Activated T-cell treated with anti-CD3 and anti-CD28 coated beads for 1 hour (primary cell): ENCODE results near the gene NID1.
"Not testable (repeated sequence)": the region's sequence is repeated elsewhere in the genome, so short reads cannot be mapped to it uniquely, and the experiment has no call there.

ENCODE experiments used
- DNase-seq: peaks from one replicate; pipeline ENCODE4 v3.0.0-alpha.2; 2020; ENCODE audit warnings: low read depth

NID1 gene

DNA sequence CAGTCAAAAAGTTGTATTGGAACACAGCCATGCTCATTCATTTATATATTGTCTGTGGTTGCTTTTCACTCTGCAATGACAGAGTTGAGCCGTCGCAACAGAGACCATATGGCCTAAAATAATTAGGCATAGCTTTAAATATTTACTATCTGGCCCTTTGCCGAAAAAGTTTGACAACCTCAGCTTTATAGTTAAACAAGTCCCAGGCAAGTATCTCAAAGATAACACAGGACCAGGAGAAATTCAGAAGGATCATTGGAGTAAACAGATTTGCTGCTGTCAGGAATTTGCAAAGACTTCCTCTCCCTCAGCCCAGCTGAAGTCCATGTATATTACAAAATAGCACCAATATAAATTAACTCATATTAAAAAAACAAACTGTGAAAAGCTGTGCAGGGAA, 34.4 kb downstream of the NID1 start:
- DNase-seq, result no peak

GRCh38 chr1:236029428-236029940, 35.4 kb downstream of the NID1 start:
- DNase-seq, result no peak

DNA sequence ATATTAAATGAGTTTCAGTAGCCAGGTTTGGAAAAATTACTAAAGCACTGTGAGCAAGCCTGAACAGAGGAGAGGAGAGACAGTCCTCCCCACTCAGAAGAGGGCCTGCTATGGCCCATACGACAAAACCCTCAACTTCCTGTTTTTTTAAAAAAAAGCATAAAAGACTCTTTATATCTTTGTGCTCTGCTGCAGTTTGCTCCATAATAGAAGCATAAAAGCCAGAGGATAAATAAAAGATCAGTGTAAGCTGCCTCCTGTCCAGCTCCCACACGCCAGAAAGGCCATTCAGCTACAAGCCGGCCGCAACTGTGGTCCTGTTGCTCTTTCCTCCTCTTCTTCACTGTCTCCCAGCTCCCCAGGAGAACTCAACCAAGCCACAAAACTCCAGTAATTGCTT, 37.8 kb downstream of the NID1 start:
- DNase-seq, result no peak

DNA sequence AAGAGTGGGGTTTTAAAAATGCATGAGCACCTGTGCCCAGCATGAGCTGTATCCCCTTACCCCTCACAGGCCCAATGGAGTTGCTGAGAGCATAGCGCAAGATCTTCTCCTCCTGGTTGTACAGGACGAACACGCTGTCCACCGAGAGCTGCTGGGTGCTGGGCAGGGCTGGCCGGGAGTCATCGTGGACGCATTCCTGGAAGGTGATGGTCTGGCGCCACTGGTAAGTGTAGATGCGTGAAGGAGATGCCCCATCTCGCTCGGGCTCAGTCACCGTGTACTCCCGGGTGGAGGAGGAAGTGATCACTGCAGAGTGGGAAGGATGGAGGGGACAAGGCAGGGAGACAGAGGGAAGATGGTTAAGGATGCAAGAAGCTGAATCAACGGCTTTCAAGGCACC, 39.1 kb downstream of the NID1 start:
- no peak for DNase-seq

- DNase-seq, result no peak
These were observed 40.2 kb downstream of the NID1 start for GRCh38 chr1:236024641-236025040.

DNA sequence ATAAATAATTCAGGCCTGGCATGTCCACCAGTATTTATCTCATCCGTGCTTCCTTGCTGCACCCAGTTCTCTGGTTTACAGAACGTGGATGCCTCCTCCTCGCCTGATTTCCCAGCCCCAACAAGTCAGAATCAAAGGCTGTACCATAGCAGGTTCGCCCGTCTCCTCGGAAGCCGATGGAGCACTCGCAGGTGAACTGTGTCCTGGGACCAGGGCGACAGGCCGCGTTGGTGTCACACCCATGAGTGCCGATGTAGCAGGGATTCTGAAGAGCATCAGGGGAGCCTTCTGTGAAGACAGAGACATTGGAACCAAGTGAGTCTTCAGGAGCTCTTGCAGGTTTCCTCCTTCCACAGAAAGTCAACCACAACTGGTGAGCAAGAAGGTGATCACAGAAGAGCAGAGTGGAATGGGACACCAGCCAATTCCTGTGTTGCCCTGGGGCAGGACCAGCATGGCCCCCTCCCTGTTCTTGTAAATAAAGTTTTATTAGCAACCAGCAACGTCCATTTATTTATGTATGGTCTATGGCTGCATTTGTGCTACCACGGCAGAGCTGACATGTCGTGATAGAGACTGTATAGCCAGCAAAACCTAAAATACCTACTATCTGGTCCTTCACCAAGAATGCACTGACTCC, 40.8 kb downstream of the NID1 start:
- no peak for DNase-seq

- no peak for DNase-seq
These were observed 43.3 kb downstream of the NID1 start for GRCh38 chr1:236021424-236022135.

- DNase-seq, result no peak
These were observed 44.3 kb downstream of the NID1 start for GRCh38 chr1:236020359-236021219.

DNA sequence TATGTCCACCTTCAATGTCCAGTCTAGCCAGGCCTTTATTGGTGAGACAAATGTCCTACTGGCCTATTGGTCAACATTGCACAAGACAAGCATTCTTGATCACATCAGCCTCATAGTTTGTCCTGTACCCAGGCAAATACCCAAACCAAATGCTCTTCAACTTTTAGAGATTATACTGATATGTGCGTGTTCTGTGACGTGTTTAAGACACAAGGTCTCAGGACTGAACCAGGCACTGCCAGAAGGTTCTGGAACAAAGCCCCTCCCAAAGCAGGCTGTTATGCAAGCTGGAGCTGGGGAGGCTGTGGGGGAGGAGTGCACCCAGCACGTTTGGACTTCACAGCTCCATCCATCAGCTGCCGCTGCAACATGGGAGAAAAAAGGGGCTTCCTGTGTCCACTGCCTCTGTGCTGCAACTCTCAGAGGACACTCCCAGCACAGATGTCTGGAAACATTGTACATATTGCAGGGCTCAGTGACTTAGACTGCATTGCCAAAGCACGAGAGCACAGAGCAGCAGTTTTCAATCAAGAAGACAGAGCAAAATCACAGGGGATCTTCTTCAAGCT, 45.9 kb downstream of the NID1 start:
- DNase-seq, result no peak

DNA sequence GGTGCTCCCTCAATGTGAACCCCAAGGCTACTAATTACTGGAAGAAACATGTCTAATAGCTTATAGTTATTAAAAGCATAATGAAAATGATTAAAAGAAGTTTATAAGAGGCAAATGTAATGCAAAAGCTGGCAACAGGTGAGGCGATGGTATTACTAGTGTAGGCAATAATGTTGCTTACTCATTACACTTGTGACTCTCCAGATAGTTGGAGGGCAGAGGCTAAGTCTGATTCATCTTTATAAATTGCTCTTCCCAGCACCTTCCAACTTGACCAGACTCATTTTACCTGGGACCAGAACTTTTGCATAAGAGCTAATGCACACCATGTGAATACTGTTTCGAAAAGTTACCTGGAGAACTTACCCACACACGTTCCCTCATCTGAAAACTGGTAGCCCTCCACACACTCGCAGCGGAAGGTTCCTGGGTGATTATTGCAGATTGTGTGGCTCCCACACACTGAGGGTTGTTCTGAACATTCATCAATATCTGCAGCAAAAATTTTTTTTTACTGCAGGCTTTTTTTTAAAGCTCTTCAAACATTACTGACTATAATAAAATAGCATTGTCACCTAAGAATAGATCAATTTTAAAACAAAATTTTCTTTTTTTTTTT, 48.0 kb downstream of the NID1 start:
- DNase-seq, result no peak

GRCh38 chr1:236016083-236016482, 48.8 kb downstream of the NID1 start:
- DNase-seq, result no peak

GRCh38 chr1:236015539-236015938, 49.4 kb downstream of the NID1 start:
- DNase-seq, result no peak

DNA sequence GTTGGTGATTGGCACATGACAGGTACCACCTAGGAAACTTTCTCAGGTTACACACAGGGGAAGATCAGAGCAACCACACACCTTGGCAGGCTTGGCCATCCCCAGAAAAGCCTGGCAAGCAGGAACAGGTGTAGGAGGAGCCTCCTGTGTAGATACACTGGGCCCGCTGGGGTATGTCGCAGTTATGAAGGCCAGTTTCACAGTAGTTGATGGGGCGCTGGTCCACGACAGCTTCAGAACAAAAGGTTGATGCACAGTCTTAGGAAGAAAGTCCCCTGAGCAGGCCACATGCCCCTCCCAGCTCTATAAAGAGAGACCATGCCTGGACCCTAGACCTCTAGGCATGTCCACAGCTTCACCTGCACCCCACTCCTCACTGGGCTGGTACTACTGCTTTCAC, 51.6 kb downstream of the NID1 start:
- DNase-seq, result no peak

DNA sequence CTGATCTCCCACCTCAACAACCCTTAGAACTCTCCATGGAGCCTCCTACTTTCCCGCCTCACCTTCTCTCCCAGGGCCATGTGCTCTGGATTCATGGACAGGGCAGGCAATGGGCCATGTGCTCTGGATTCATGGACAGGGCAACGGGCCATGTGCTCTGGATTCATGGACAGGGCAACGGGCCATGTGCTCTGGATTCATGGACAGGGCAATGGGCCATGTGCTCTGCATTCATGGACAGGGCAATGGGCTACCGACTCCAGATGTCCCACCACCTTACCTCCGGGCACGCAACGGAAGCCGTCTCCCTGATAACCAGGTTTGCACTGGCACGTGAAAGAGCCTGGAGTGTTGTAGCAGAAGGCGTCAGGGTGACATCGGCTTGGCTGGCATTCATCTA, 53.2 kb downstream of the NID1 start:
- no peak for DNase-seq

GRCh38 chr1:236010443-236010842, 54.4 kb downstream of the NID1 start:
- no peak for DNase-seq

DNA sequence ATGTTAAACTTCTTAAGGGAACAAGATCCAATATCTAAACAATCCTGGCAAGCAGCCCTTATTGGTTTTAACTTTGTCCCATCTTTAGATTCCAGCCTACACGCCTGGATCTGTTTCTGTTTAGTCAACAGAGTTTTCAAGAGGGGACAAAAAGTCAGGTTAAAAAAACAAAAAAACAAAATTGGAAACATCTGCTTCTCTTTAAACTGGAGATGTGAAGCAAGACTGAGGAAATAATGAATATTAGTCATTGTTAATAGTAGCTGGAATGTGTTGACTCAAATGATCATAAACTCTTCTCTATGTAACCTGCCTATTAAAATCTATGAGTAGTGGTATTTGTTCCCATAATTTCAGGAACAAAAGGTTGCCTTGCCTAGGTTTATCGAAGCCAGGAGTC, 55.0 kb downstream of the NID1 start:
- no peak for DNase-seq

DNA sequence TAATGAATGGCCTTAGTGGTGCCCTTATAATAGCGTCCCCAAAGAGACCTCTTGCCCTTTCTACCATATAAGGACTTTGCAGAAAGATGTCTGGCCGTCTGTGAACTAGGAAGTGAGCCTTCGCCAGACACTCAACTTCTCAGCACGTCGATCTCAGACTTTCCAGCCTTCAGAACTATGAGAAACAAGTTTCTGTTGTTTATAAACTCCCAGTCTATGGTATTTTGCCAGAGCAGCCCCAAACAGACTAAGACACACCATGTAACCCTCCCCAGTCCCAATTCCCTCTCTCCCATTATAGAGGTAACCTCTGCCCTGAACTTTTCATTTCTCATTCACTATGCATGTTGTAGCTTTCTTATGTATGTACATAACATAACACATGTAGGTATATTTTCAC, 55.7 kb downstream of the NID1 start:
- DNase-seq, result no peak

GRCh38 chr1:236007781-236008180, 57.1 kb downstream of the NID1 start:
- no peak for DNase-seq

DNA sequence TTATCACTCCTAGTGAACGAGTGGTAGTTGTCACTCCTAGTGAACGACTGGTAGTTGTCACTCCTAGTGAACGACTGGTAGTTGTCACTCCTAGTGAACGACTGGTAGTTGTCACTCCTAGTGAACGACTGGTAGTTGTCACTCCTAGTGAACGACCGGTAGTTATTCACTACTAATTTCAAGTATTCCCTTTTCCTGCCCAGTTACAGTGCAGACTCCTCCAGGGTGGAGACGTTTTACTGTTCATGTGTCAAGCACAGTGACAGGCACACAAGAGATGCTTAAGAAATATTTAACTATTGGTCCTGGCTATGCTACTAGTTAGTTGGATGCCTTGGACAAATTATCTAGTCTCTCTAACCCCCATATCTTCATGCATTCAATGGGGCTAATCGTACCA, 61.8 kb downstream of the NID1 start:
- not testable (repeated sequence) for DNase-seq

GRCh38 chr1:236002572-236002971, 62.3 kb downstream of the NID1 start:
- no peak for DNase-seq

GRCh38 chr1:236002025-236002390, 62.9 kb downstream of the NID1 start:
- no peak for DNase-seq

DNA sequence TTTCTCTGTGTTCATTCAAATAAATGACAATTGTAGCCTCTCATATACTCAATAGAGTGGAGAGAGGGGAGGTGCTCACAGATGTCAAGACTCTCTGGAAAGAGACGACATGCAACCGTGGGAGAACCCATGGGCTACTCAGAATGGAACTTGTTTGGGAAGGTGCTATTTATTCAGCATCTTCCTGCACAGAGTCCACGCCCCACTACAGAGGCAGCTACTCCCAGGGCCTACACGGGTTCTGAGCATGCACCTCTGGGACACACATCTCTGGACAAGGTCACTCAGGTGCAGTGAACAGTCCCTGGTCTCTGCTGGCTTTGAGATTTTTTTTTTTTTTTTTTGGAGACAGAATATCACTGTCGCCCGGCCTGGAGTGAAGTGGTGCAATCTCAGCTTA, 64.1 kb downstream of the NID1 start:
- no peak for DNase-seq
